GM19463 (cell line): Measurements from ENCODE around the gene DNAH17.

Source experiments
- ATAC-seq: cut with Tn5 transposase; IDR thresholded peaks from one replicate; pipeline ENCODE4 v1.9.1; 2021; ENCODE audit warnings: mild to moderate bottlenecking, moderate library complexity; ENCODE audit not compliant: unreplicated experiment

DNAH17 gene

DNA sequence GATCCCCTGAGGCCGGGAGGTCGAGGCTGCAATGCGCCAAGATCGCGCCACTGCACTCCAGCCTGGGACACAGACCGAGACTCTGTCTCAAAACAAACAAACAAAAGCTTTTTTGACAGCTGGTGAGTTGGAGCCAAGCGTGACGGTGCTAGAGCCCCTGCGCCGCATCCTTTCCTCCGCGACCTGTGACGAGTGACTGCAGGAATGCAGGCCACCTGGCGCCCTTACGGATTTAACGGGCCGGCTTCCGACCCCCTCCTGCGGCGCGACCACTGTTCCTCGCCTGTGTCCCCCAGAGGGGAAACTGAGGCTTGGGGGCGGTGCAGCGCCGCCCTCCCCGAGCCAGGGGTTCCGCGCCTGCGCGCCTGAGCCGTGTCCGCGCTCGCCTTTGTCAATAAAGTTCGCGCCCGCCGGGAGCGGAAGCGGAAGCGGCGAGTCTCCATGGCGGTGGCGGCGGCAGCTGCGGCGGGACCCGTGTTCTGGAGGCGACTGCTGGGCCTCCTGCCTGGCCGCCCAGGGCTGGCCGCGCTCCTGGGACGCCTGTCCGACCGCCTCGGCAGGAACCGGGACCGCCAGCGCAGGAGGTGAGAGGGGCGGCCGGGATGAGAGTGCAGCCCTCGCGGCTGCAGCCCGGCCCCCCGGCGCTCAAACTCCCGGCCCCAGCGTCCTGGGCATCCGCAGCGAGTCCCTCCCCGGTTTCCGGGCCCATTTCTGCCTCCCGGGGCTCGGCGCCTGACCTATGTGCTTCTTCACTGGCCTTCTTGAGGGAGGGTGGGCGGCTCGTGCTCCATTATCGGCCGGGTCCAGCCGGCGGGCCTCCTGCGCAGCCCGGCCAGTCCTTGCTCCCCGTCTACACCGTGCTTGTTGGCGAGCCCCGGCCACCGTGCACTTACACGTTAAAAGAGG is 198.7 kb downstream of the DNAH17 start, which contains the start of gene PGS1:
PGS1 (plus strand) TSS at position 425 of the 906 bp plus-strand sequence; CDS start at position 442, 17 bp downstream.
- no peak for ATAC-seq

DNA sequence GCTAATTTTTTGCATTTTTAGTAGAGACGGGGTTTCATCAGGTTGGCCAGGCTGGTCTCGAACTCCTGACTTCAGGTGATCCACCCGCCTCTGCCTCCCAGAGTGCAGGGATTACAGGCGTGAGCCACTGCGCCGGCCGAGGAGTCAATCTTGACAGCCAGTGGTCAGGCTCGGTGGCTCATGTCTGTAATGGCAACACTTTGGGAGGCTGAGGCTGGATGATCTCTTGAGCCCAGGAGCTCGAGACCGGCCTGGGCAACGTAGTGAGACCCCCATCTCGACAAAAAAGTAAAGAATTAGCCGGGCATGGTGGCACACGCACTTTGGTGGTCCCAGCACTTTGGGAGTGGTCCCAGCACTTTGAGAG is 199.4 kb downstream of the DNAH17 start:
- no peak for ATAC-seq

- no peak for ATAC-seq
These were observed 201.0 kb downstream of the DNAH17 start for GRCh38 chr17:78376161-78376560.

DNA sequence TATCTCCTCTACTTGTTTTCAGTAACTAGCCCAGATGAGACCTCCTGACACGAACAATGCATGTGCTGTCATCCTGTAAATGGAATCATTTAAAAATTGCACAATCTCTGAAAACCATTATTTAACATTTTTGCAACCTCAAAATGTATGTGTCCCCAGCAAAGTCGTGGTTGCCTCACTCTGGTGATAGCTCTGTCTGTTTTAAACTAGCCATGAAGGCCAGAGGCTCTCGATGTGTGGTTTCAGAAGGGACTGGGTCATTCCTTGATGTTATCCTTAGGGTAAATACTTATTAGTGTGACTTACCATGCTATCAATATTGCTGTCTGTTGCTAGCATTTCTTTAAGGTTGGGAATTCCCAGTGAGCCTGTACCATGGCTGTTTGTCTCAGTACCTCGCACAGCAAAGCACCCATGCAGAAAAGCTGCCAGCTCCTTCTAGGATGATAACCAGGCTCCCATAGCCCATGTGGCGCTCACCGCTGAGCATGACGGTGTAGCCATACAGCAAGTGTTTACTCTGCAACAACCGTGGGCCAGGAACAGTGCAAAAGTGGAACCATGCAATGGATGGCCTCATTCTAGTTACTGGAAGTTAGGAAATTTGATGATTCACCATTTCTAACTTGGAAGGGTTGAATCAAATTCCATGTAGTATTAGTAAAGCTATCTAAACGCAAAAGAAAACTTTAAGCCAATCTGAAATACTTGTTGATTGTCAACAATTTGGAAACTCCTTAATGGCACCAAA is 201.6 kb downstream of the DNAH17 start:
- no peak for ATAC-seq

GRCh38 chr17:78374631-78375274 is 202.4 kb downstream of the DNAH17 start:
- ATAC-seq = no peak

- no peak for ATAC-seq
These were observed 203.0 kb downstream of the DNAH17 start for GRCh38 chr17:78374189-78374588.
